ENCODE results near the gene COL19A1.

Gene COL19A1

DNA sequence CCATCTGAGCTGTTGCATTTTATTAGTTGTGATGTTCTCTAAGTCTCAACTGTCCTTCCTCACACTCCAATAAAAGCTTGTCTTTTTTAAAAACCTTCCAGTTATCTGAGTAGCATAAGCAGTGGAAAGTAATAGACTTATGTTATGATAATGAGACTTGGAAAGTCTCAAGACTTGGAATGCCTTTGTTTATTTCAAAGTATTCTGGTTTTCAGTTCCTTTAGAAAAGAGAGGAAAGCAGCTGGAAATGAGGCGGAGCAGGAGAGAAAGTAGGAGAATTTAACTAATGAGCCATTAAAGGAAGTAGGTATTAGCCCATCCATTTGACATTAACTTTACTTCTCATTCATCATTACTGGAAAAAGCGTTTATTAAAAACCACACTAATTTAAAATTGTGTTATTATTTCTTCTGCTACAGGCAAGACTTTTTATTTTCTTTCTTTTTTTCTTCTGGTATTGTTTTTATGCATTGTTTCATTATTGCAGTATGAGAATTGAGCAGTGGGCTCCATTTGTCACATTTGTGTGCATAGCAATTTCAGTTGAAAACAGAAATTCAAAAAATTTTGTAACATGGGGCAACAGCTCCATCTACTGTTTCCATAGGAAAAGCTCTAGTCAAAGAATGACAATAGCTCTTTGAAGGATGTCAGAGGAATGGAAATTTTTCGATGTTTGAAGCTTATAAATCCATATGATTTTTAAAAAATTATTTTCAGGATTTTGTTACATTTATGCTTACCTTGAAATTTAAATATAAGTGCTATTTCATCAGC, 241.7 kb downstream of the COL19A1 start:
- H3K36me3 ChIP-seq (ENCODE audit: control insufficient read depth, insufficient read depth, low read length), result no peaks in the 10 kb centered on the region
- H3K4me1 ChIP-seq (ENCODE audit: control insufficient read depth, insufficient read depth, low read length), result 0 out of 2 replicates have a peak, but pooled peaks cover 8% of the 10 kb centered on the region
- H3K27ac ChIP-seq (ENCODE audit: low read depth, low read length), result no peak overlapping the region
- H3K9me3 ChIP-seq (ENCODE audit: control insufficient read depth, insufficient read depth, low read depth, low read length), result no peaks in the 10 kb centered on the region
- no peak overlapping the region for H3K9ac ChIP-seq (ENCODE audit: low read length)
- H3K4me3 ChIP-seq (ENCODE audit: low read depth, low read length), result no peak overlapping the region
- no peaks in the 10 kb centered on the region for H3K27me3 ChIP-seq (ENCODE audit: control insufficient read depth, insufficient read depth, low read length)

DNA sequence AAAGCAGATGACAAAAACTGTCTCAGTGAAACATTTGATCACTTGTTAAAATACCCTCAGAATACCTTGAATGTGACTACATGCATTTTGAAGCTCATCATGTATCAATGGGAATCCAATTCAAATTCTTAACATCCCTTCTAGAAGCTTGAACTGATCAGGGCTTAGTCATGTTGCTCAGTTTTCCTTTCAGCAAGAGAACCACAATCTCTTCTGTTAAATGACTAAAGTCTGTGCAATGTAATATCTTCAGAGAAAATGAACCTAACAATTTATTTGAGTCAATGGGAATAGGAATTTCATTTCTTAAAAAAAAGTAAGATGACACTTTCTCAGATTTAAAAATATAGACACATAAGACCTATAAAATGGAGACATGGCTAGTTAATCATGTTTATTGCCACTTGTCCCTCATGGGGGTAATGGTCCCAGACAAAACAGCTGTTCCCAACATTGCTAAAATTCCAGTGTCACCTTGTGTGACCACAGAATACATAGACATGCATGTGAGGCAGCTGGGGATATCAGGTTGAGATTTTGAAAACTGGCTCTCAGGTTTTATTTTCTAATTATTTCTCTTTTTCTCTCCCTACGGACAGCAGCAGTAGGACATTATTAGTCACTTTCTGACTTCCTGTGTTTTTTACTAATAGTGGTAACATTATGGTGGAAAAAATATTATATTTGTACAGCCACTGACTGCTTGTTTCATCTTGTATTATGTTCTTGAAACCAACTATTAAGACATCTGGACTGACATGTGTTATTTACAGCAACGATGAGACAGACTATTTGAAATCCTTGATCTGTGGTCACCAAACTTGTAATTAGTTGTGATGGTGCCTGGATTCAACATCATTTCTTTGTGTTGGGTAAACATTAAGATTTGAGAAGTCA, 244.0 kb downstream of the COL19A1 start:
- Histone ChIP-seq H3K4me3 (ENCODE audit: low read depth, low read length) (no peak overlapping the region), H3K36me3 (ENCODE audit: control insufficient read depth, insufficient read depth, low read length) (no peaks in the 10 kb centered on the region), H3K9me3 (ENCODE audit: control insufficient read depth, insufficient read depth, low read depth, low read length) (no peaks in the 10 kb centered on the region), H3K4me1 (ENCODE audit: control insufficient read depth, insufficient read depth, low read length) (0 out of 2 replicates have a peak, but pooled peaks cover 8% of the 10 kb centered on the region), H3K27ac (ENCODE audit: low read depth, low read length) (no peak overlapping the region), H3K27me3 (ENCODE audit: control insufficient read depth, insufficient read depth, low read length) (no peaks in the 10 kb centered on the region), H3K9ac (ENCODE audit: low read length) (no peak overlapping the region)

DNA sequence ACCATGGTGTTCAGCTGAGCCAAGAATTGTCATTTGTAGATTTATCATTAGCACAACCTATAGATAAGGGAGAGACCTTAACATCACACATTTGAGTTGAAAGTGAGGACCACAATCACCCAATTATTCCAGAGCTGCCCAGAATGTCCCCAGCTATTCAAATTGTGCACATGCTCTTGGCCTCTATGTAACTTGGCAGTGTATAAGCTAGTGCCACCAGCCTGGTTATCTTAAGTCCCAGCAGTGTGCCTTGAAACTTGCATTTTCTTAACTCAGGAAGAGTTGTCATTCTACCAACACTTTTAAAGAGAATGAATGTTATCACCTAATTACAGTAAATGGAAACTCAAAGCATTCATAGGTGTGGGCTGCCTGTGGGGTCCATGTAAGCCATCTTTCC, 245.4 kb downstream of the COL19A1 start:
- Histone ChIP-seq H3K4me3 (ENCODE audit: low read depth, low read length) (no peak overlapping the region), H3K9me3 (ENCODE audit: control insufficient read depth, insufficient read depth, low read depth, low read length) (no peaks in the 10 kb centered on the region), H3K36me3 (ENCODE audit: control insufficient read depth, insufficient read depth, low read length) (no peaks in the 10 kb centered on the region), H3K9ac (ENCODE audit: low read length) (no peak overlapping the region), H3K27me3 (ENCODE audit: control insufficient read depth, insufficient read depth, low read length) (no peaks in the 10 kb centered on the region), H3K4me1 (ENCODE audit: control insufficient read depth, insufficient read depth, low read length) (0 out of 2 replicates have a peak, but pooled peaks cover 8% of the 10 kb centered on the region), H3K27ac (ENCODE audit: low read depth, low read length) (no peak overlapping the region)

DNA sequence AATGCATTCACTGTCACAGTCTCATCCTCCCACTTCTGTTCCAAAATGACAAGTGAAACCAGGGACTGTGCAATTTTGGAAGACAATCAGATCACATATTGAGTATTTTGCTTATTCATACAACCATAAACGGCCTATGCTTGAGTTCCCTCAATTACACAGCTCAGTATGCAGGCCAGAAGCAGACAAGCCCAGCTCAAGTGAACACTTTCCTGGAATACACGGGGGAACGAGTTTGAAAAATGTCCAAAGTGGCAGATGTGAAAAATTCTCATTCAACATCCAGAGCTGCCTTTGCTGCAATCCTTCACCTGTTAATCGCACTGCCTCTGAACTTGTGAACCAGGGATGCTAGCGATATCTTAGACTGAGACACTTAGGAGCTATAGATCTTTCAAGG, 246.4 kb downstream of the COL19A1 start:
- Histone ChIP-seq H3K4me3 (ENCODE audit: low read depth, low read length) (no peak overlapping the region), H3K4me1 (ENCODE audit: control insufficient read depth, insufficient read depth, low read length) (0 out of 2 replicates have a peak, but pooled peaks cover 4% of the 10 kb centered on the region), H3K9ac (ENCODE audit: low read length) (no peak overlapping the region), H3K9me3 (ENCODE audit: control insufficient read depth, insufficient read depth, low read depth, low read length) (no peaks in the 10 kb centered on the region), H3K27me3 (ENCODE audit: control insufficient read depth, insufficient read depth, low read length) (no peaks in the 10 kb centered on the region), H3K27ac (ENCODE audit: low read depth, low read length) (no peak overlapping the region), H3K36me3 (ENCODE audit: control insufficient read depth, insufficient read depth, low read length) (no peaks in the 10 kb centered on the region)

DNA sequence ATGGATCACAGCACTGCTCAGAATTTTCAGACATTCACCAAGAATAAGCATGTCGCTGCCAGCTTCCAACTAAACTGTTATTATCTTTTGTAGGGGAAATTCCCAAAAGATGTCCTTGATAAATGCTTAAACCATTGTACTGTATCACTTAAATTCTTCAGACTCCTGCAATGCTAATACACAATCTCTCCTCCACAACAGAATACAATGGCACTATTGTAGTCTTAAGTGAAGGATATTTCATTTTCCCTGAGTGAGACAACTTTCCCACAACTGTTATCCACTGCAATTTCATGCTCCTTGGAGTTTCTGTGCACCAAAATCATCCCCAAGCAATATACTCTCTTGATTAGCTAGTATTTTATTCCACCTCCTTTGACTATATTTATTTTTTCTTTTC, 246.8 kb downstream of the COL19A1 start:
- no peaks in the 10 kb centered on the region for H3K36me3 ChIP-seq (ENCODE audit: control insufficient read depth, insufficient read depth, low read length)
- no peaks in the 10 kb centered on the region for H3K27me3 ChIP-seq (ENCODE audit: control insufficient read depth, insufficient read depth, low read length)
- no peak overlapping the region for H3K9ac ChIP-seq (ENCODE audit: low read length)
- H3K9me3 ChIP-seq (ENCODE audit: control insufficient read depth, insufficient read depth, low read depth, low read length), result no peaks in the 10 kb centered on the region
- H3K4me3 ChIP-seq (ENCODE audit: low read depth, low read length), result no peak overlapping the region
- H3K27ac ChIP-seq (ENCODE audit: low read depth, low read length), result no peak overlapping the region
- H3K4me1 ChIP-seq (ENCODE audit: control insufficient read depth, insufficient read depth, low read length), result no peaks in the 10 kb centered on the region

DNA sequence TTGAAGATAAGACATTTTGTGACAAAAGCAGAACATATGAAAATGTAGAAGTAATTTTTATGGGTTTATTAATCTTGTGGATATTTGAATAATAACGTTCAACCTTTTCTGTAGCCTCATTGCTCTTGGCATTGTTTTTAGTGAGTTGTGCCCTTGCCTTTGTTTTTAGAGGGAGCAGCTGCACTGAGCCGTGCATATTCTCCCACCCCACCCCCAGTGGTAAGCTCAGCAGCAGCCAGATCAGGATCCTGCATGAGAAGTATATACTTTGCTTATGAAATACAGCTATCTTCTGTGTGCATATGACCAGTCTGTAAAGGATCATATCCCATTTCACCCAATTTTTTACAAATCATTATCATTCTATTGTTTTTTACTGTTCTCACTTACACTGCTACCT, 252.3 kb downstream of the COL19A1 start:
- Histone ChIP-seq H3K4me1 (ENCODE audit: control insufficient read depth, insufficient read depth, low read length) (no peaks in the 10 kb centered on the region), H3K9me3 (ENCODE audit: control insufficient read depth, insufficient read depth, low read depth, low read length) (no peaks in the 10 kb centered on the region), H3K27ac (ENCODE audit: low read depth, low read length) (no peak overlapping the region), H3K27me3 (ENCODE audit: control insufficient read depth, insufficient read depth, low read length) (no peaks in the 10 kb centered on the region), H3K9ac (ENCODE audit: low read length) (no peak overlapping the region), H3K36me3 (ENCODE audit: control insufficient read depth, insufficient read depth, low read length) (no peaks in the 10 kb centered on the region), H3K4me3 (ENCODE audit: low read depth, low read length) (no peak overlapping the region)

DNA sequence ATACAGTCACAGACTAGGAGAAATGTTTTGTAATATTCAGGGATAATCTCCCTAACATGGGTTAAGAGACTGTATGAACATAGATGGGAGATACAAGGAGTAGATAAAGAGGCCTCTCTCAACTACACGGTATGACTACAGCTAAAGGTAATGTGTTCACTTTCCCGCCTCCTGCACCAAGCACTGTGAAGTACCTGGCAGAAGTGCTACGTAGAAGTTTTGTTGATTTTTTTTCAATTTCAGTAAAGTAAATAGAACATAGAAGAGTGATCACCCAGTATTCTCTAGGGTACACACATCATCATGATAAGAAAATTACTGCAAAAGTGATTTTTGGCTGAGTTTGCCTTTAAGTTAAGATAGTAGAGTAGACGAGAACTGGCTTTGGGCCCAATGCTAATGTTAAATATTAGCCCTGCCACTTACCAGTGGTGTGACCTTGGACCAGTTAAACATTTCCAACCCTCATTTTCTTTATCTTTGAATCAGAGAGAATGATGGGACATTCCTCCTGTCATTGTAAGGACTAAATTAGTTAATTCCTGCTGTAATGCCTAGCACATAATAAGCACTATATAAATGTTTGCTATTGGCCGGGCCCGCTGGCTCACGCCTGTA, 253.0 kb downstream of the COL19A1 start:
- Histone ChIP-seq H3K4me3 (ENCODE audit: low read depth, low read length) (no peak overlapping the region), H3K27me3 (ENCODE audit: control insufficient read depth, insufficient read depth, low read length) (no peaks in the 10 kb centered on the region), H3K36me3 (ENCODE audit: control insufficient read depth, insufficient read depth, low read length) (no peaks in the 10 kb centered on the region), H3K9ac (ENCODE audit: low read length) (no peak overlapping the region), H3K27ac (ENCODE audit: low read depth, low read length) (no peak overlapping the region), H3K9me3 (ENCODE audit: control insufficient read depth, insufficient read depth, low read depth, low read length) (no peaks in the 10 kb centered on the region), H3K4me1 (ENCODE audit: control insufficient read depth, insufficient read depth, low read length) (no peaks in the 10 kb centered on the region)

DNA sequence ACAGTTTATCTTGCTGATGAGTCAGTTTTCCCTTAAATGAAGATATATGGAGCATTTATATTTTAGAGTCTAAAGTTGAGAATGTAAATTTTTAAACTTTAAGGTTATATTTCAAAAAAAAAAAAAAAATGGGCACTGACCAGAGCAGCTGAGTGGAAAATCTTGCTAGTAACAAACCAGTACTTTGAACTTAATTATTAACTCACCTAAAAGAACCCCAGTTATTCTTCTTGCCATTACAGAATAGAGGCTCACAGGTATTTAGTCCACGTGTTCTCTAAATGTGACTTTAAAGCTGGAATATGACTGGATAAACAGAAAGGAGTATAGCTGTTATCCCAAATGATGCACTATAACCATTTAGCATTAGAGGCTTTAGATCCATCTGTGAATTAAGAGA, 258.1 kb downstream of the COL19A1 start:
- H3K27me3 ChIP-seq (ENCODE audit: control insufficient read depth, insufficient read depth, low read length), result no peaks in the 10 kb centered on the region
- H3K4me3 ChIP-seq (ENCODE audit: low read depth, low read length), result no peak overlapping the region
- no peaks in the 10 kb centered on the region for H3K9me3 ChIP-seq (ENCODE audit: control insufficient read depth, insufficient read depth, low read depth, low read length)
- H3K36me3 ChIP-seq (ENCODE audit: control insufficient read depth, insufficient read depth, low read length), result no peaks in the 10 kb centered on the region
- H3K9ac ChIP-seq (ENCODE audit: low read length), result no peak overlapping the region
- H3K4me1 ChIP-seq (ENCODE audit: control insufficient read depth, insufficient read depth, low read length), result 0 out of 2 replicates have a peak, but pooled peaks cover 5% of the 10 kb centered on the region
- no peak overlapping the region for H3K27ac ChIP-seq (ENCODE audit: low read depth, low read length)

DNA sequence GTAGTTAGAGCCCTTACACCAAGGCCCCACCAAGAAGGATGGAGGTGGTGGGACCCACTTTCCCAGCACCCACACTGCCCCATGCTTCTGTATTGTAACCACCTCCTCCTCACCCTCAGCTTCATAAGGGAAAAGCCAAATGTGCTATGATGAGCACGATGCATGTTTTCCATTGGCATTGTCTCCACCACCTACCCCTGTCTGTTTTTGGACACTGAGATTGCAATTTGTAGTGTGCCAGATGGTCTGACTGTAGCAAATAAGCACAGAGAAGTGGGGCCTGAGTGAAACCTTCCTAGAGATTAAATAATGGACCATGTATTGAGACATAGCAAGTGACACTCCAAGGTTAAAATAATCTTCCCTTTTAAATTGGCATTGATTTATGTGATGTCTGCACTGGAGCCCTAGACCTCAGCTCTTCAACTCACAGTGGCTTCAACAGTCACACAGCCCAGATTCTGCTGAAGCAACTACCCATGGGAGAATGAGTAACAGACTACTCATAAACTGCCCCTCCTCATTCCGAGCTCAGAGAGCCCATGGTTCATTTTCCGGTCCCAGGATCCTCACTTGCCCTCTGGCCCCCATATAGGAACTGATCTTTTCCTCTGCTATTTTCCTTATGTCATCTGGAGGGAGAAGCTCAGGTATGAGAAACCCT, 258.7 kb downstream of the COL19A1 start:
- Histone ChIP-seq H3K27ac (ENCODE audit: low read depth, low read length) (no peak overlapping the region), H3K9ac (ENCODE audit: low read length) (no peak overlapping the region), H3K4me3 (ENCODE audit: low read depth, low read length) (no peak overlapping the region), H3K4me1 (ENCODE audit: control insufficient read depth, insufficient read depth, low read length) (0 out of 2 replicates have a peak, but pooled peaks cover 5% of the 10 kb centered on the region), H3K27me3 (ENCODE audit: control insufficient read depth, insufficient read depth, low read length) (no peaks in the 10 kb centered on the region), H3K9me3 (ENCODE audit: control insufficient read depth, insufficient read depth, low read depth, low read length) (no peaks in the 10 kb centered on the region), H3K36me3 (ENCODE audit: control insufficient read depth, insufficient read depth, low read length) (no peaks in the 10 kb centered on the region)

DNA sequence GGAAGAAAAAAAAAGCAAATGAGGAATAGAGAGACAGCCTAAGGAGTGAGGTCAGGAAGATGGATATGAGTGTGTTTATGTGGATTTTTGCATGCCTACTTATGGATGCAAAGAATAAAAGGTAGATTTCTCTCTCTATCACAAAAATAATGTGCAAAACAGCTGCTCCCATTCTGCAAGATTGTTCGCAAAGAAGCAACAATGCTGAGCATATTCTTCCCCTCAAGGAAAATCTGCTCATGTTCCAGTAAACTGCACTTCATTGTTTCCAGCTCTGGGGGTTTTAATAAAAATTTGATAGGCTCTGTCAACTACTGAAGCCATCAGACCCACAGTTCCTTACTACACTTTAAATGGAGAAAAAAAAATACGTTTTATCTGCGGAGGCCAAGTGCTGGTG, 259.2 kb downstream of the COL19A1 start:
- Histone ChIP-seq H3K9me3 (ENCODE audit: control insufficient read depth, insufficient read depth, low read depth, low read length) (no peaks in the 10 kb centered on the region), H3K27ac (ENCODE audit: low read depth, low read length) (no peak overlapping the region), H3K9ac (ENCODE audit: low read length) (no peak overlapping the region), H3K4me1 (ENCODE audit: control insufficient read depth, insufficient read depth, low read length) (0 out of 2 replicates have a peak, but pooled peaks cover 5% of the 10 kb centered on the region), H3K27me3 (ENCODE audit: control insufficient read depth, insufficient read depth, low read length) (no peaks in the 10 kb centered on the region), H3K36me3 (ENCODE audit: control insufficient read depth, insufficient read depth, low read length) (no peaks in the 10 kb centered on the region), H3K4me3 (ENCODE audit: low read depth, low read length) (no peak overlapping the region)
